NCI-H2171 treated with DMSO at 0.1 percent for 48 hours (cell line): ENCODE measurements around the gene ITIH2.
"Not testable (repeated sequence)": the region's sequence is repeated elsewhere in the genome, so short reads cannot be mapped to it uniquely, and the experiment has no call there.

Experiments used
- DNase-seq: peaks from one replicate; lab custom pipeline; 2025; lab: John Stamatoyannopoulos, UW

Gene ITIH2

DNA sequence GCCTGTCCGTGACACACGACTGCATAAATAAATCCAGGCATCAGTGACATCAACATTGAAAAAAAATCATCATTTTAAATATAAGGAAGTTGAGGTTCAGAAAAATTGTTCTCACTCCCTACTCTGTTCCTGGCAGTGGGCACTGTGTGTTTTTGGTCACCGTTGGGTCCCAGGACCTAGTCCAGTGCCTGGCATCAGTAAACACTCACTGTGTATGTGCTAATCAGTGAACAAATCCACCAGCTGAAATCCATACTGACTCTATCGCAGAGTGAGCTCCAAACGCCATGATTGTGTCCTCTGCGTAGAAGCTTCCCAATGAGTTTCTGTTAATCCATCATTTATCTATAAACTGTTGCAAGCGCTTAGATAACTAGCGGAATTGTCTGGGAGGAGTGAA, 41.2 kb downstream of the ITIH2 start:
- no peak for DNase-seq

DNA sequence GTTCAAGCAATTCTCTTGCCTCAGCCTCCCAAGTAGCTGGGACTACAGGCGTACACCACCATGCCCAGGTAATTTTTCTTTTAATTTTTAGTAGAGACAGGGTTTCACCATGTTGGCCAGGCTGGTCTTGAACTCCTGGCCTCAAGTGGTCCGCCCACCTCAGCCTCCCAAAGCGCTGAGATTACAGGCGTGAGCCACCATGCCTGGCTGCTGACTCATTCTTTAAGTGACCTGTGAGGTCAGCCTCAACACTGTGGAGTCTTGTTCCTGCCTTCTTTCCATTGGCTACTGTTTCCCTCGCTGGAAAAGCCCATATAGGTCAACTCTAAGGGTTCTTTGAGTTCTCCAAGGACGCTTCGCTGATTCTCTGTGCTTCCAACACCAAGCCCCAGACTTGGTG, 45.5 kb downstream of the ITIH2 start:
- not testable (repeated sequence) for DNase-seq

DNA sequence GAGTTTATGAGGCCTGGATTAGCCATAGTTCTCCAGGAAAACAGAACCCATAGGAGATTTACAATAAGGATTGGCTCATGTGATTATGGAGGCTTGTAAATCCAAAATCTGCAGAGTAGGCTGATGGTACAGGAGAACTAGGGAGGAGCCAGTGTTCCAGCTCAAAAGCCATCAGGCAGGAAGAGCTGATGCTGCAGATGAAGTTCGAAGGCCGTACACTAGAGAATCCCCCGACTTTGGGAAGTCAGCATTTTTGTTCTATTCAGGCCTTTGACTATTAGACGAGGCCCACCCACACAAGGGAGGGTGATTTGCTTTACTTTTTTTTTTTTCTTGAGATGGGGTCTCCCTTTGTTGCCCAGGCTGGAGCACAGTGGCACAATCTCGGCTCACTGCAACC, 47.1 kb downstream of the ITIH2 start:
- DNase-seq: no peak

DNA sequence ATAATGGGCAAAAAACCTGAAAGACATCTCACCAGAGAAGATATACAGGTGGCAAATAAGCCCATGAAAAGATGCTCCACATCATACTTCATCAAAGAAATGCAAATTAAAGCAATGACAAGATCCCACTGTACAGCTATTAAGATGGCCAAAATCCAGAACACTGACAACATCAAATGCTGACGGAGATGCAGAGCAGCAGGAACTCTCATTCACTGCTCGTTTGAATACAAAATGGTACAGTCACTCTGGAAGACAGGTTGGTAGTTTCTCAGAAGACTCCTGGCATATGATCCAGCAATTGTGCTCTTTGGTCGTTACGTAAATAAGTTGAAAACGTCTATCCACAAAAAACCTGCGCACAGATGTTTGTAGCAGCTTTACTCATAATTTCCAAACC, 49.1 kb downstream of the ITIH2 start:
- no peak for DNase-seq

DNA sequence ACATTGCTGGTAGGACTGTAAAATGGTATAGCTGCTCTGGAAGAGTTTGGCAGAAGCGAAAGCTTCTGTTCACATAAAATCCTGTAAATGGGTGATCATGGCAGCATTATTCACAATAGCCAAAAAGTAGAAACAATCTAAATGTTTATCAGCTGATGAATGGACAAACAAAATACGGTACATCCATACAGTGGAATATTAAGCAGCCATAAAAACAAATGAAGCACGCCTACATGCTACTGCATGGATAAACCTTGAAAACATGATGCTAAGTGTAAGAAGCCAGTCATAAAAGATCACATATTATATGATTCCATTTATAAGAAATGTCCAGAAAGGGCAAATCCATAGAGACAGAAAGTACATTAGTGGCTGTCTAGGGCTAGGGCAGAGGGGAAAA, 52.0 kb downstream of the ITIH2 start:
- no peak for DNase-seq

DNA sequence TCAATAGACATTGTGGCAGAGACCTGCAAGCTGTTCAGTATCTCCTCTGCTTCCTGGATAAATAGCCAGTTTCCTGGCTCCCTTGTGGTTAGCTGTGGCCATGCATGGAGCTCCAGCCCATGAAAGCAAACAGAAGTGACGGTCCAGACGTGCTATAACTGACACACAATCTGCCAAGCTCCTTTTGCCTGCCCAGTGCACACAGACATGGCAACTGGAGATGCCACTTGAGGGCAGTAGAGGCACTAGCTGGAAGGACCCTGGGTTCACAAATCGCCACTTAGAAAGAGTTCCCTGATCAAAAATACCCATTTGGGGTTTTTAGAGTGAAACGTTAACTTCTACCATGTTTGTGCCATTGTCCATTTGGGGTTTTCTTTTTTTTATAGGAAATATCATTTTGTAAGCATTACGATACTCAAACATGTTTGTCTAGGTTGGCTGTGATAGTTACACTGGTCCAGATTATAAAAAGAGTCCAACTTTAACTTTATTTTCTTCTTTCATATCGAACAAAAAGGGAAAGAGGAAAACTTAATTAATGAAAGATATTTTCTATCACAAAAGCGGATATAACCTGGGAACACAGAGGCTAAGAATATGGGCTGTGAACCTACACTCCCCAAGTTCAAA, 53.4 kb downstream of the ITIH2 start:
- DNase-seq: no peak

DNA sequence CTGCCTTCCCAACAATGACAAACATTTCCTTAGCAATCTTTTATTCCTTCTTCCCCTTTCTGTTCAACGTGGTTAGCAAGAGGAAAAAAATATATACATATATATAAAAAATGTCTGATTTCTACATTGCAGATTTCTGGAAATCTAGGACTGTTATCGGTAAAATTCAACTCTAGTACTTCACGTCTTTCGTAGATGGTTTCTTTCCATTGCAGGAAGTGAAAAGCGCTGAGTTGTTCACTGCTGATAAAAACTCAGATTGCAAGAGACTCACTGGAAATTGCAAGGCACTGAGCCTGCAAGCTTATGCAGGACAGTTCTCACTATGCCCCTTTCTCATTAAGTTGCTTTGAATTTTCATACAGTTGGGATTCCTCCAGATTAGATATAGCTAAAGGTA, 60.8 kb downstream of the ITIH2 start:
- no peak for DNase-seq

DNA sequence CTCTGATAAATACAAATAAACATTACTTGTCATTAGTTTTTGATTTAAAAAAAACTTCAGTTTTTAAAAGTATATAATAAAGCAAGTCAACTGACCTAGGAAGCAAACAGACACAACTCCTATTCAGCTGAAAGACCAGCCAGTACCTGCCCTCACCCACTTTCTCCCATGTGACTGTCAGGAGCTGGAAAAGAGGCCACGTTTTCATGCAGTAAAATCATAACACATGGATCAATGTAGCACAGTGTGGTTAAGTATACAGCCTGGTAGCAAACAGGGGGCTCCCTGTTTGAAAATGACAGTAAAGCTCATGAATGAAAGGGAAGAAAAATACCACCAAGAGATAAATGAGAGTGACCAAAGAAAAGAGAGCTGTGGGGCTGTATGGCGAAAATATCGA, 63.1 kb downstream of the ITIH2 start:
- no peak for DNase-seq

DNA sequence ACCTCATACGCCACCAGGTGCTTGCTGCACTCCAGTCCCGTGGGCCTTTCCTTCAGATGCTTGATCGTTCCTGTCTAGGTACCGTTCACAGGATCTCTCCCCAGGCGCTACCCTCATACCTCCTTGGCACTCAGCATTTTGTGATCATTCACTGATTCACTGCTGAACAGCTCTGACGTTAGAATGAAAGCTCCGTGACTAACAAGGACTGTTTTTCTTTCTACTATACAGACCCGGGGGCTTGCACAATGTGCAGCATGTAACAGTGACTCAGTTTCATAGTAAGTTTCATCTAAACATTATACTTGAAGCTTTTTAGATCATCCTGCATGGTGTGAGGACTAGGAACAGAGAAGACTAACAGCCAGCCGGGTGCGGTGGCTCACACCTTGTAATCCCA, 64.1 kb downstream of the ITIH2 start:
- DNase-seq: no peak

DNA sequence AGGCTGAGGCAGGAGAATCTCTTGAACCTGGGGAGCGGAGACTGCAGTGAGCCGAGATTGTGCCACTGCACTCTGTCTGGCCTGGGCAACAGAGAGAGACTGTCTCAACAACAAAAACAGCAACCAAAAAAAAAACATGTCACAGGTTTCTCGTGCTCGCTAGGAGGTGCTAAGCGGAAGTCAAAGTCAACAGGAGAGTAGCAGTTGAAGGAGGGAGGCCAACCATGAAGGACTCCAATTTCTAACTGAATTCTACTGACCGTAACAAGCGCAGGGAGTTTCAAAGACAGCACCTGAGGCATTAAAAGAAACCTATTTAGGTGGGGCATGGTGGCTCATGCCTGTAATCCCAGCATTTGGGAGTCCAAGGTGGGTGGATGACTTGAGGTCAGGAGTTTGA, 65.3 kb downstream of the ITIH2 start:
- DNase-seq: no peak

DNA sequence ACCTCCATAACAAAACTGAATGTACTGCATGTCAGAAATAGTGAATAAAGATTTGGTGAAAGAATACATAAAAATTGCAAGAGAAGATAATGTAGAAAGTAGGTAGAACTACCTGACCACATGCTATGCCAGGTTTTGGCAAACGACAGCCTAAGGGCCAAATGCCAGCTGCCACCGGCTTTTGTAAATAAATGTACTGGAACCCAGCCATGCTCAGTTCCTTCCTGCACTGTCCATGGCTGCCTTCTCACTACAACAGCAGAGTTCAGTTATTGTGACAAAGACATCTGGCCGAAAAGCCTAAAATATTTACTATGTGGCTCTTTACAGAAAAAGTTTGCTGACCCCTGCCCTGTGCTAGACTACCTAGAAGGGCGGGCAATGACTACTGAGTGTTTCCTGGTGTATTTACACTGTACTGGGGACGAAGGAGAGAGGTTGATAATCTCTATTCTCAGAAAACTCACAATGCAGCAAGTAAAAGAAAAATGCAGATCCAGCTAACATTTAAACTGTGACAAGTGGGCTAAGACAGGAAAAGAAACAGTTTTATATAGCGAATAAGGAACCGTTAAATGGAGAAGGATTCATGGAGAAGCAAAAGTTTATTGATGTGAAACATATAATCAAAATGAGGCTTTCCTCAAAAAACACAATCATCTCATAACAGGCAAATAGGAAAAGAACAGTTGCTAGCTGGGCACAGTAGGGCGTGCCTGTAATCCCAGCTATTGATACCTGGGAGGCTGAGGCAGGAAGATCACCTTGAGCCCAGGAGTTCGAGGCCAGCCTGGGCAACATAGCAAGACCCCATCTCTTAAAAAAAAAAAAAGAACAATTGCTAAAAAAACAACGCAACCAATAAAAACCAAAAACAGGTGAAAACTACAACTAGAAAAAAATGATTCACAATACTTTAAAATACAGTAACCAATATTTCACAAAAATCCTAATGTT, 71.0 kb downstream of the ITIH2 start:
- no peak for DNase-seq

DNA sequence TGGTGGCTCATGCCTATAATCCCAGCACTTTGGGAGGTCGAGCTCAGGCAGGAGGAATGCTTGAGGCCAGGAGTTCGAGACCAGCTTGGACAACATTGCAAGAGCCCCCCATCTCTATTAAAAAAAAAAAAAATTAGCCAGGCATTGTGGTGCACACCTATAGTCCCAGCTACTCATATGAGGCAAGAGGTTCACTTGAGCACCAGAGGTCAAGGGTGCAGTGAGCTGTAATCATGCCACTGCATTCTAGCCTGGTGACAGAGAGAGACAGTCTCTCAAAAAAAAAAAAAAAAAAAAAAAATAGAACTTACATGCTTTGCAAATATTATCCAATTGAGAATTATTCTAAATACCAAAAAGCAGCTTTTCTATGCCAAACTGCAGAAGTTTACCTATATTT, 73.7 kb downstream of the ITIH2 start:
- no peak for DNase-seq

DNA sequence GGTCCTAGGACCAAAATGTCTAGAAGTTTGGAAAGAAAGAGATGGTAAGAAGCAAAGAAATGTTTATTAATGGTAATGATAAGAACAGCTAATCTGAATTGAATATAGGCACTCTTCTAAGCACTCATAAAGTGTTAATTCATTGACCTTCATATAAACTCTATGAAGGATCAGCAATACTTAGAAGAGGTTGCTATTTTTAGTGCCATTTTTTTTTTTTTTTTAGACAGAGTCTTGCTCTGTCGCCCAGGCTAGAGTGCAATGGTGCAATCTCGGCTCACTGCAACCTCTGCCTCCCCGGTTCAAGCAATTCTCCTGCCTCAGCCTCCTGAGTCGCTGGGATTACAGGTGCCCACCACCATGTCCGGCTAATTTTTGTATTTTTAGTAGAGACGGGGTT, 79.1 kb downstream of the ITIH2 start:
- DNase-seq: not testable (repeated sequence)

DNA sequence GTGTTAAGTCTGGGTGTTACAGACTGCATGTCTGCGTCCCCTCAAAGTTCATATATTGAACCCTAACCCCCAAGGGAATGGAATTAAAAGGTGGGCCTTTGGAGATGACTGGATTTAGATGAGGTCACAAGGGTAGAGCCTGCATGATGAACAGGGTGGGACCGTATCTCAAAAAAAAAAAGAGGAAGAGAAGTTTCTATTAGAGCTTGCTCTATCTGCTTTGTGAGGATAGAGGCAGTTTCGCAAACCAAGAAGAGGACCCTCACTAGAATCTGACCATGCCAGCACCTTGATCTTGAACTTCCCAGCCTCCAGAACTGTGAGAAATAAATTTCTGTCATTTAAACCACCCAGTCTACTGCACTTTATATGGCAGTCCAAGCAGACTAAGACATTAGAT, 83.3 kb downstream of the ITIH2 start:
- no peak for DNase-seq

DNA sequence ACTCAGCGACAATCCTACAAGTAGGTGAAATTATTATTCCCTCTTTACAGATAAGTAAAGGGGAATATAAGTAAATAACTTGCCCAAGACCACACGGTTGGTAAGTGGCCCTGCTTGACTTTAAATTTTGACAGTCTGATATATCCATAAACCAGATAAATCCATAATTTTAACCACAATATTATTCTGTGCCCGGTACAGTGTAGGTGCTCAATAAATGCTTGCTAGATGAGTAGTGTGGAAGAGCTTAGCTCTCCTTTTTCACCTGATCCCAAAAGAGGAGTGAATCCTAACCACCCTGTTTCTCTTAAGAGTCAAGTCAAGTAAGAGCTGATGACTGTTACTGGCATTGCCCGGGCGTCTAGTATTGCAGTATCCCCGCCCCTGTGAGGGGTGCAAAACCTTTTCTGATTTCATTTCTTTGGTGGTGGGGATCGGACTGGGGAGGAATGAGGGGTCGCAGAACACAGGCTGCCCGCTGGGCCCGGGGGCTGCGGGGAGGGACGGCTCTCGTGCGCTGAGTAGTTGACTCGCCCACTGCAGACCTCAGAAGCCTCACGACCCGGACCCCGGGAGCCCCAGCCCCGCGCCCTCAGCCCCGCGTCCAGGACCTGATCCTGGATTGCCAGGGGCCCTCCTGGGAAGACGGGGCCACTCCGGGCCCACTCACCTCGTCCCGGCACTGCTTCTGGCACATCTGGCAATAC, 84.2 kb downstream of the ITIH2 start:
- DNase-seq: no peak

DNA sequence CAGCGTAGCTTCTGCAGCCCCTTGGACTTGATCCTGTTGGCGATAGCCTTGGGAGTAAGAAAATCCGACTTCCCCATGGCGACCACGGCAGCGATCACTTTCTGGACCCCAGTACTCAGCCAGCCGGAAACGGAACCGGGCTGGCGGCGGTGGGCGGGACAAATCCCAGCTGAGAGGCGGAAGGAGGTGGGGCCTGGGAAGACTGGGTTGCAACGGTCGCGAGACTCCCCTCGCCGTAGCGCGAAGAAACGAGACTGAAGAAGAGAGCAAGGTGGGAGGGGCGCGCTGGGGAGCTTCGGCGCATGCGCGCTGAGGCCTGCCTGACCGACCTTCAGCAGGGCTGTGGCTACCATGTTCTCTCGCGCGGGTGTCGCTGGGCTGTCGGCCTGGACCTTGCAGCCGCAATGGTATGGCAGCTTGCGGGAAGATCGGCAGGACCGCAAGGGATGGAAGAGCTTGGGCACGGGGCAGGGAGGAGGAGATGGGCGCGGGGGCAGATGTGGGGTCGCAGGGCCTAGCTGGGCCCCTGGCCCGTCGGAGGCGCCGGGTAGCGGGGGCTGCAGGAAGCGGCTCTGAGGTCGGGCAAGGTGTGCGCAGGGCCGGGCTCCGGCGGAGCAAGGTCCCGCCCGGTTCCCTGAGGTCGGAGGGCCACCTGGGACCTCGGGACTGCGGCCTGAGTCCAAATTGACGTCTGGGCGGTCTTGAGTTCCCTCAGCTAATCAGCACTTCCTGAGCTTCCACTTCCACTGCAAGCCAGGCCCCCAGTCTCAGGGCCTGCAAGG, 84.9 kb downstream of the ITIH2 start, which contains the start of the genes ATP5F1C and KIN:
TSS of gene ATP5F1C (plus strand) at position 321 of the 782 bp plus-strand sequence. CDS start at position 352, 31 bp downstream.
TSS of gene KIN (minus strand) at position 137 of the 782 bp plus-strand sequence. CDS start at position 77, 60 bp downstream.
- DNase-seq: peak; percentile 89

DNA sequence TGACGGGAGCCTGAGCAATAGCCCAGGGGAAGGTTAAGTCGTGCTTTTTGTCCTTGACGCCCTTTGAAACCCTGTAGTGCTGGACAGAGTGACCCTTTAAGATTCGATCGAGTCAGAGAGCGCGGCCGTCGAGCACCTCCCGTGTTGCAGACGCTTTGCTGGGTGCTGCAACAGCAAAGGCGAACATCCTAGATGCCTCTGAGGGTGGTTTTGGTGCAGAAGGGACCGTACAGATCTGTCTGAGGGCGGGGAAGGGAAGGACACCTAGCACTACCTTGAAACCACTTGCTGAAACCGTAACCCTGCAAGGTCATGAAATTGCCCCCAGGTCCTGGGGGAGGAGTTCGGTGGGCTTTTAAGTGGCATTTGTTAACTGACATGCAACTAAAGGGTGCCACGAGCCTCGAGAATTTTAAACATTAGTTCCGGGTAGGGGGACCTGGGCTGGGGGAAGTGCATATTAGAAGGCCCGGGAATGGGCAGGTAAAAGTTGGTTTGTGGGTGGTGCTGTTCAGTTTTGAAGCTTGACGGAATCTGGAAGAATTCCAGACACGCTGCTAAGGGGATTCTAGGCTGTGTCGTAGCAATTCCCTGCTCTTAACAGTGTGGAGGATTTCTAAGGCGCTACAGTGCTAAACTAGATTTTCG, 85.6 kb downstream of the ITIH2 start:
- no peak for DNase-seq

DNA sequence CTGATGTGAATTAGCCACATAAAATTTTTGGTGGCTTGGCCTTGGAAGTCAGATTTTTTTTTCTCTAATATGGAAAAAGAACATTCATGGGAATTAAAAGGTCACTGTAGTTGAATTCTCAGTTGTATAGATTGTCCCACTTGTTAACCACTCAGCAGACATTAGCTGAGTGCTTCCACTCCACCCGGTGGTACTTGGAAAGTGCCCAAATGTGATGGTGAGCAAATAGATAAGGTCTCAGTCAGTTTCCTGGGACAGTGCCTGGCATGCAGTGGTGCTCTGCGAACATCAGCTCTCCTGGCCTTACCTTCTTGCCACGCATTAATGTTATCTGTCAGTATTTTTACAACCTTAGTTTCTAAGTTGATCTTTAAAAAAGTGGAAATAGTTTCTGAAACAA, 86.3 kb downstream of the ITIH2 start:
- no peak for DNase-seq

DNA sequence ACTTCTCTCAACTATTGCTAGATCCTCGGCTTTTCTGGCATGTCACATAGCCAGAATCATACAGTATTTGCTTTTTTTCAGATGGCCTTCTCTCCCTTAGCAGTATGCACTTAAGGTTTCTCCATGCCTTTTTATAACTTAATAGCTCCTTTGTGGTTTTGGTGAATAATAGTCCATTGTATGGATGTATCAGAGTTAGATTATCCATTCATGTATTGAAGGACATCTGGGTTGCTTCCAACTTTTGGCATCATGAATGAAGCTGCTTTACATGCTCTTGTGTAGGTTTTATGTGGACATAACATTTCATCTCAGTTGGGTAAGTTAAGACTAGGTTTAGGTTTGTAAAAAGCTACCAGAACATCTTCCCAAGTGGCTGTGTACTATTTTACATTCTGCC, 89.4 kb downstream of the ITIH2 start:
- DNase-seq: no peak

DNA sequence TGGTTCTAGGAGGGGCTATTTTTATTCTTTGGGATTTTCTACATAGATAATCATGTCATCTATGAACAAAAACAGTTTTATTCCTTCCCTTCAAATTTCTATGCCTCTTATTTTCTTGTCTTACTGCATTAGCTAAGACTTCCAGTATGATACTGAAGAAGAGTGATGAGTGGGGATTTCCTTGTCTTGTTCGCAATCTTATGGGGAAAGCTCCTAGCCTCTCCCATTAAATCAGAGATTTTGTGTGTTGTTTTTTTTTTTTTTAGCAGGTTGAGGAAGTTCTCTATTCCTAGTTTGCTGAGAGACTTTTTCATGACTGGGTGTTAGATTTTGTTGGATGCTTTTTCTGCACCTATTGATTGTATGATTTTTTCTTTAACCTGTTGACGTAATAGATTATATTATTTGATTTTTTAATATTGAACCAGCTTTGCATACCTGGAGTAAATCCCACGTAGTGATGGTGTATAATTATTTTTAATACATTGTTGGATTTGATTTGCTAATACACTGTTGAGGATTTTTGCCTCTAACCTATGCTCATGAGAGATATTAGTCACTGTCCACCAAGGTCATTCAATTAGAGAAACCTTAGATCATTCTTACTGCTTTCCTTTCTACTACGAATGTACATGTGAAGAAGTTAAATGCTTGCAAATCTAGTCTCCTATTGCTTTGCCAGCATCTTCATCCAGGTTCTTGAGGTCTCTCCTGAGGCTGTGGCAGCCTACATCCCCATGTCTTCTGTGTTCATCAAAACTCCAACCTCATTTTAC, 91.3 kb downstream of the ITIH2 start:
- DNase-seq: no peak

DNA sequence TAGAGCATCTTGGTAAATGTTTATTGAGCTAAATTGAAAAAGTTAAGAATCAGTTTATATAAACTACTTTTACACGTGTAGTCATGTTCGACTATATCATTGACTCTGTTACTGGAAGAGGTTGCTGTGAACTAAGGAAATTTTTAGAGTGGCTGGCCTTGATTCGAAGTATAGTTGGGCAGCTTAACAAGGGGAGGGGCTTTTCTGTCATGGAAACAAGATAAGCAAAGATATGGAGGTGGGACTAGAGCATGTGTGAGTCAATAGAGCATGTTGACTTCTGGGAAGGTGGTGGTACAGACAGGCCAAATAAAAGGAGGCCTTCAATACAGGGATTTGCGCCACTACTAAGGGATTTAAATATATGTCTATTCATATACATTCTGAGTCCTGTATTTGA, 92.5 kb downstream of the ITIH2 start:
- no peak for DNase-seq
